SH-SY5Y (cell line): ENCODE measurements around the gene ACRBP.

Experiments used
- GATA2 ChIP-seq: IDR thresholded peaks from 2 replicates; pipeline ENCODE4 v1.6.1; 2011; ENCODE audit warnings: mild to moderate bottlenecking, low read depth, low read length
- GATA3 ChIP-seq: IDR thresholded peaks from 2 replicates; pipeline ENCODE4 v1.6.1; 2011; ENCODE audit warnings: low read depth, mild to moderate bottlenecking, low read length, moderate library complexity

DNA sequence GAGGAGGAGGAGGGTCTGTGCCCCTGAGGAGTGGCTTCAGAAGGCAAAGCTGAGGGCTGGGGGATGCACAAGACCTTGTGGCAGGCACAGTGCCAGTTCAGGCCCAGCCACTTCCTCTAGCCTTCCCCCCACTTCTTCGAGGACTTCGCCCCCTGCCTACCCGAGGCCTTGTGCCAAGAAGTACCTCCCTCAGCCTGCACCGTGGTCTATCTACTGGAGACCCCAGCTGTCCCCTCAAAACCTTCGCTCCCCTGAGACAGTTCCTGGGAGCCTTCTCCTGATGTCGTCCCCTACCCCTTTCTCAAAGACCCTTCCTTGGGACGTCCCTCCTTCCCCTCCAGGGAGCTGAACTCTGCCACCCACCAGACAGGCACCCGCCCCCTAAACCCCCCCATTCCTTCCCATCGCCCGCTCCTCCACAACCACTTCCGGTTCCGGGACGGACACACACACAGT, 41.3 kb upstream of the ACRBP start:
- no peak for TF ChIP-seq GATA2
- TF ChIP-seq GATA3: no peak
